Fibroblast of skin of left biceps (primary cell): ENCODE data around the gene SEMG1.

Experiments used
- DNase-seq, 2 experiments: peaks; one replicate each; pipeline ENCODE4 v3.0.0-alpha.2; 2013; ENCODE audit warnings: low read depth in 2 of 2

SEMG1 gene

DNA sequence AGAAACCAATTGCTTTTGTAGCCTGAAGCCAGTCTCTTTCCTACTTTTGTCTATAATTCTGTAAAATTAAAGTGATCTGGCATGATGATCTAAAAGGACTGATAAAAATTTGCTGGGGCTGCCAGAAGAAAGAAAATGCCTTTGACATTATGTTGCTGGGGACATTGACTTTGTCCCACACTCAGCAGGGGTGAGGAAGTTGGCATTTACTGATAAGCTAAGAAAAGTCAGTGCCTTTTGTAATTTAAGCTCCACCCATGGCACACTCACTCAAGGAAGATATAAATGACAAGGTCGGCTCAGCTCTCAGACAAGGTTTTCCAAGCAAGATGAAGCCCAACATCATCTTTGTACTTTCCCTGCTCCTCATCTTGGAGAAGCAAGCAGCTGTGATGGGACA lies at the start of gene SEMG1:
Gene SEMG1, plus strand, starts transcription at position 309 of the 400 bp plus-strand sequence. Its CDS starts 21 bp downstream, at position 330.
- no peak for DNase-seq

DNA sequence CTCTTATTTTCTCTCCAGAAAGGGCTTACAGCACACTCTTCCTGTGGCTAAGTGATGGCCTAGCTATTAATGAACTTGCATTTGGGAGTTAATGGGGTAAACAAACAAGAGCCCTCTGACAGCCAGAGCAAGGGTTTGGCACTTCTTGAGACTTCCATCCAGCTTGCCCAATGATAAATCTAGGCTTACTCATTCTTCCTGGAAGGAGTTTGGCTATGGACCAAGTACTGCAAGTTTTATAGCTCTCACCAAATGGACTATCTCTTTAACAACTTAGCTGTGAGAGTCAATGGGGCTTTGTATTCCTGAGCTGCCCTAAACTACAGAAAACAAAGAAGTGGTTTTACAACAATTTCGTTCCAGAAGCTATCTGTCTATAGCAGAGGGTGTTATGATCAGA lies 48.9 kb upstream of the SEMG1 start:
- peak; percentile 39 to 44 for DNase-seq

DNA sequence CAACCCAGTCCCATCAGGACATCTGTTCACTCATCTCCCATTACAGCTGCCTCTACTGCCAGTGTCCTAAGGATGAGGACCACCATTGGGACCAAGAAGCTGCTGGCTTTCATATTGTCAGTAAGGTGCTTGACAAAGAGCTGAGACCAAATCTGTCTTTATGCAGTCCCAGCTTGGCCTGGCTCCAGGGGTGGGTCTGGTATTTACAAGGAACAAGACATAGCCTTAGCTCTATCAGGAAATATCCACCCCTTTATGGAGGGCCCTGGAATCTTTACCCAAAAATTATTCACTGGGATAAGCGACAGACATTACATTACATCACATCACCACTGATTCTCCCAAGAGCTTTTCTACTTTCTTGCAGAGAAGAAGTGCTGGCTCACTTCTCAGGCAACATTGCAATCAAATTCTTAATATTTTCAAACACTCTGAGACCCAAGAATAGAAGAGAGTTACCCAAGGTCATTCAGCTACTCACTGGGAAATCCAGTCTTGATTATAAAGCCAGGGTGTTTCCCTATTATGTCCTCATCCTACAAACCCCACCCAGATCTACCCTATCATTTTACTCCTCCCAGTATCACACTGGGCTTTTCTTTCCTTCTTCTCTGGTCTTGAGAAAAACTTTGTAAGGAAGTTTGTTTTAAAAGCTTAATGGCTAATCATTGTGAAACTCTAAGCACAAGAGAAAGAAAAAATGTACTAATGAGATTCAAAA lies 43.6 kb upstream of the SEMG1 start:
- no peak for DNase-seq

DNA sequence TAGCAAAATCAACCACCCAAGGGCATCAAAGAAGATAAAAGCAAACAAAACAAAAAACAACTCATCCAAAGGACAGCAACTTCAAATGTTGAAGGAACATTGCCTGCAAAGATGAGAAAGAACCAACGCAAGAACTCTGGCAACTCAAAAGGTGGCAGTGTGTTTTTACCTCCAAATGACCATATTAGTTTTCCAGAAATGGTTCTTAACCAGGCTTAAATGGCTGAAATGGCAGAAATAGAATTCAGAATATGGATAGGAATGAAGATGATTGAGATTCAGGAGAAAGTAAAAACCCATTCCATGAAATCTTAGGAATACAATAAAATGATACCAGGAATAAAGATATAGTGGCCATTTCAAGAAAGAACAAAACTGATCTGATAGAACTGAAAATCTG lies 41.9 kb upstream of the SEMG1 start:
- DNase-seq = no peak

- no peak for DNase-seq
Observed at GRCh38 chr20:45173522-45173921, 33.3 kb upstream of the SEMG1 start.

- DNase-seq = no peak
Observed at GRCh38 chr20:45174434-45175364, 32.1 kb upstream of the SEMG1 start, which contains the start of gene PI3. PI3 (plus strand) TSS chr20:45174902; CDS start chr20:45174923, 21 bp downstream.

GRCh38 chr20:45176526-45177267 lies 30.1 kb upstream of the SEMG1 start:
- no peak for DNase-seq

DNA sequence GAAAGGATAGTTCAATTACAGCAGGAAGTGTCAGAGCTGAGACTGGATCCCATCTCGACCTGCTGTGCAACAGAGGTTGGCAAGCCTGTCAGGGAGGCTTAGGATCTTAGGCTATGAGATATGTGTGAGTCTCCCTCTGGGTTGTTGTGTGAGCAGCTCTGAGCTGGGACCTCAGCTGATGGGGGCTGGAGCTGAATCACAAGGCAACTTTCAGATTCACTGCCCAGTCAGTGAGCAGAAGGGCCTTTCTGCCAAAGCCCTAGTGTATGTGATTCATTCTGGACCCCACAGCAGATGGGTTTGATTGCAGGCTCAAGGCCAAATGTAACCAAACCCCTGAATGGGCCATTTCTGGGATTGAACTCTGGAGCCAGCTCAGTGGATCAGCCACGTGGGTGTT lies 27.7 kb upstream of the SEMG1 start:
- no peak for DNase-seq

- peak; percentile 21 to 33 for DNase-seq
Observed at GRCh38 chr20:45181639-45182038, 25.2 kb upstream of the SEMG1 start.

DNA sequence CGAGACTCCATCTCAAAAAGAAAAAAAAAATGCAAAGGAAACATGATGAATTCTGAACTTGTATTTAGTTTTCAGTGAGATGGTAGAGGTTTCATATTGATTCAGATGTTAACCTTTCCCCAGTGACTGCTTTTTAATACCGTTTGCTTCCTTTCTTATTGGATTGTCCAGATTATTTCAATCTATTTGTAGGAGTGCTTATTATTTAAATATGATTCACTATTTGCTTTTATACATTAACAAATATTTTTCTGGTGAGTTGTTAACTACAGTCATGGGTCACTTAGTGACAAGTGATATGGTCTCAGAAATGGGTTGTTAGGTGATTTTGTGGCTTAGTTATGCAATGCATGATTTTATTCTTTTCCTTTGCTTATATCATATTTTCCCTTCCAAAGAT lies 23.7 kb upstream of the SEMG1 start:
- DNase-seq = no peak

DNA sequence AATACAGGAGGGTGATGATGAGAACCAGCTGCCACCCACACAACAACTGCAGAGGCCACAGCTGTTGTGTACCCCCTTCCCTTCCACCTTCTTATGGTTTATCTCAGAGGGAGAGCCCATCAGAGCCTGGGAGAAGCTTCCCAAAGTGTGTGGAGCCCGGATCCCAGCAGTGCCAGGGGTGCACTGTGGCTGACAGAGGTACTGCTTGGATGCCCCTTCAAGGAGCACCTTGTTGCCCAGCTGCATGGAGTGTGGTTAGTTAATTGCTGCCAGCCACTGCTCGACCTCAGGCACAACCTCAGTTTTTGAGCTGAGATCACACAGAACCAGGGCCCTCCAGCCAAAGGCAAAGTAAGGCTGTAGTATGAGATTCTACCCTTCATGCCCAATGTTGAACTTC lies 19.1 kb upstream of the SEMG1 start:
- no peak for DNase-seq

GRCh38 chr20:45189067-45189609 lies 17.7 kb upstream of the SEMG1 start:
- DNase-seq = no peak

- no peak for DNase-seq
Observed at GRCh38 chr20:45189861-45190260, 17.0 kb upstream of the SEMG1 start.

- DNase-seq = no peak
Observed at GRCh38 chr20:45191926-45192325, 14.9 kb upstream of the SEMG1 start.

DNA sequence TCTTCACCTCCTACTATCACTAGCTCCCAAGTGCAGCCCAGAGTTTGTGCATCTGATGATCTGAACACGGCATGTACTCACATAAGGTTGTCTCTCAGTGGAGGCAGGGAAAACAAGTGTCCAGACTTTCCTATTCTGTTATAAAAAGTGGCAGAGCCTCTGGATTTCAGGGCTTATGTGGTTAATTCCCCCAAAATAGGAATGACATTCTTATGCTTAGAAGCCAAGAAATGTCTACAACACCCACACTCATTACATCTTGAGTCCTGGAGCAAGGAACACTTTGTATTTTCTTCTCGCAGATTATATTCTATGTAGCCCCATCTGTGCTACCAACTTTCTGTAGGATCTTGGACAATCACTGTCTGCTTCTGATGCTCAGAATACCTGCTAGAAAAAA lies 13.5 kb upstream of the SEMG1 start:
- DNase-seq = no peak

DNA sequence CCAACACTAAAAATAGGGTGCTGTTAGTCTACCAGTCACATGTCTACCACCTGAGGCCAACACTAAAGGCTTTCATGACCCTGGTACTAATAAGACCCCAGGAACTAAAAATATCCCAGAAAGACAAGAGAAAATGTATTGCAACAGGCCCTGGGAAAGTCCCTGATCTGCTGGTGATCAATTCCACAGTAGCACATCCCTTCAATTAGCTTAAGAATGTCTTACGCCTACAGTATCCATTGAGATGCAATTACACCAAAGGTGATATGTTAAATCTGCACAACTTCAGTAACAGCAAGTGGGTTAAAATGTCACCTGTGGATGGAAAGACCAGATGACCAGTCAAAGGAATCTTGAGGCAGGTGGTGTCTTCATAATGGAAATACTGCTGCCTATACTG lies 3.1 kb downstream of the SEMG1 start:
- no peak for DNase-seq

DNA sequence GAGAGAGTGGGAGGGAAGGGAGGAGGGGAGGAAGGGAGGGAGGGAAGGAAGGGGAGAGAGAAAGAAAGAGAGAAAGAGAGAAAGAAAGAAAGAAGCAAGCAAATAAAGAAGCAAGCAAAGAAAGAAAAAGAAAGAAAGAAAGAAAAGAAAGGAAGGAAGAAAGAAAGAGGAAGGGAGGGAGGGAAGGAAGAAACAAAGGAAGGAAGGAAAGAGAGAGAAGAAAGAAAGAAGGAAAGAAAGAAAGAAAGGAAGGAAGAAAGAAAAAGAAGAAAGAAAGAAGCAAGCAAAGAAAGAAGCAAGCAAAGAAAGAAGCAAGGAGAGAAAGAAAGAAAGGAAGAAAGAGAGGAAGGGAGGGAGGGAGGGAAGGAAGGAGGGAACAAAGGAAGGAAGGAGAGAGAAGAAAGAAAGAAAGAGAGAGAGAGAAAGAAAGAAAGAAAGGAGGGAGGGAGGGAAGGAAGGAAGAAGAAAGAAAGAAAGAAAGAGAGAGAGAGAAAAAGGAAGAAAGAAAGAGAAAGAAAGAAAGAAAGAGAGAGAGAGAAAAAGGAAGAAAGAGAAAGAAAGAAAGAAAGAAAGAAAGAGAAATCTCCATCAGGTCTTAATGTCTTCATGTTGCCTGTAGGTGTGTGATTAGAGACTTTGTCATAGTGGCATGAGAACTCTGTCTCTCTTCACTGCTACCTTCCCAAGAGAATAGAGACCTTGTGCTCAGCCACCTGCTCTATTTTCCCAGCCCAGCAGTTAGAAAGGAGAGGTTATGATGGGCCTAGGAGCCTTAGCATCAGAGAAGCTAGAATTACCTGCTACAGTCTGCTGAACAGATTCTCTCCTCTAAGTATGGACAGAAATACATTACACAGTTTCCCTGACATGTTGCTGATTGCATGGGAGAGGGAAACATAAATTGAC lies 5.0 kb downstream of the SEMG1 start:
- DNase-seq = no peak

DNA sequence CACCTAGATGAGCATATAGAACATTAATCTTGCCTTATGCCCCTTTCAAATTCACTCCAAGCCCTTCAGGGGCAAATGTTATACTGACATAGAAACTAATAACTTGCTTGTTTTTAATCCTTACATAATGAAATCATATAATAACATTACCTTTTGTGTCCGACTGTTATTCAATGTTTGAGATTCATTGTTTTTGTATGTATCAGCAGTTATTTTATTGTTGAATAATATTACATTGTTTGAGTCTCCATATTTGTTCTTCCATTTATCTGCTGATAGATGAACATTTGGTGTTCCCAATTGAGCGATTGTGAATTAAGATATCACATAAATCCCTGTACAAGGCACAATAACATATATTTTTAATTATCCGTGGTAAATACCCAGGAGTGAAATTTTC lies 6.0 kb downstream of the SEMG1 start:
- no peak for DNase-seq

GRCh38 chr20:45218124-45218523 lies 11.3 kb downstream of the SEMG1 start:
- DNase-seq = no peak

GRCh38 chr20:45218636-45219035 lies 11.8 kb downstream of the SEMG1 start:
- no peak for DNase-seq

- no peak for DNase-seq
Observed at GRCh38 chr20:45221076-45221475, 14.2 kb downstream of the SEMG1 start, which contains the start of gene SEMG2. SEMG2 (plus strand) TSS chr20:45221373; CDS start chr20:45221390, 17 bp downstream.
